Fibroblast of lung (primary cell): Measurements from ENCODE around the gene RBMX.

Experiments
- CTCF ChIP-seq, 2 donors: IDR thresholded peaks in 1 of 2; conservative IDR thresholded peaks in 1 of 2; 1 replicate in 1 of 2; 2 replicates in 1 of 2; pipeline ENCODE4 v1.5.1; 2011 to 2012; ENCODE audit warnings: low read length in 2 of 2, control low read depth in 1 of 2, inconsistent platforms in 1 of 2, low read depth in 1 of 2, mild to moderate bottlenecking in 1 of 2
- EZH2 ChIP-seq: IDR thresholded peaks from 2 replicates; pipeline ENCODE4 v1.5.1; 2012; ENCODE audit warnings: low read length, control low read depth, mild to moderate bottlenecking; ENCODE audit errors: missing control alignments

- TF ChIP-seq CTCF (conservative IDR thresholded peaks at IDR 0.05 in 1 of 2, IDR thresholded peaks at IDR 0.05 in 1 of 2; ENCODE audit: low read depth in 1 of 2, low read length in 2 of 2) (no peak), EZH2 (no peak)
Measured at GRCh38 chrX:136866337-136867095, 14.0 kb downstream of the RBMX start.
